ENCODE results near the gene CFAP221.
A peak's percentile ranks its signal among the peaks of the same experiment; 100 is the strongest.

Gene CFAP221

DNA sequence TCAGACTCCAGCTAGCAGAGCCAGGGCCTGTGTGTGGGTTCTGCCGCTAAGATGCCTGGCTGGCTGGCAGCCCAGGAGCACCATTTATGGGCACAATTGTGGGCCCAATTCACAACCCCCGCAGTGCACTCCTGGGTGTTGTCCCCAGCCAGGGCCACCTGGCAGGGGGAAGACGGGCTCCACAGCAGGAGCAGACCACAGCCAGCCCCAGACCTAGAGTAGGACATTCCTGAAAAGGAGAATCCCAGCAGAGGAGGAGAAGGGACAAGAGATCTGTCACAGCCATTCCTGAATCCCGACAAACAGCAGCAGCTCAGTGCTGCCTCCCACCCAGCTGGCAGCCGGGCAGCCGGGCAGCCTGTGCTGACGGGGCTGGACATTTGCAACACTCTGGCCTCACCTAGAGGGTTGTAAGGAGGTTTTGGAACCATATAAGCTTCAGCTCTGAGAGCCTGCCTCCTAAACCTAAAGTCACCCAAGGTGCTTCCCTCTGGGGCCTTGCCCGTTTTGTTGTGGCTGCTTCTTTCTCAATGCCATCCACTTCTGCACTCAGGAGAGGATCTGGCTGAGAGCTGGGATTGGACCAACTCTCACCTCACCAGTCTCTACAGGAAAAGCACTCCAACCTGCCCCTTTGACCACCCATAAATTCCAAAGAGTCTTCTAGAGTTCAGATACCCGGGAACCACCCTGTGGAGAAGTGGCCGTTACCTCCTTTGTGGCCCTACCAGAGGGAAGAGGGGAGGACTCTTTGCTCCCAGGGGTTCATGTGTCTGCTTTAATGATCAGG is 130.7 kb downstream of the CFAP221 start:
- no peak overlapping the region for H3K9ac ChIP-seq (ENCODE audit: low read depth, low read length)
- peaks cover 10% of the 10 kb centered on the region for H3K4me1 ChIP-seq (ENCODE audit: control insufficient read depth, insufficient read depth, low read length)
- no peaks in the 10 kb centered on the region for H3K9me3 ChIP-seq (ENCODE audit: control insufficient read depth, insufficient read depth, low read length)
- H3K27me3 ChIP-seq (ENCODE audit: control insufficient read depth, insufficient read depth, low read length): no peaks in the 10 kb centered on the region
- no peak overlapping the region for H3K4me3 ChIP-seq (ENCODE audit: low read depth, low read length)
- no peaks in the 10 kb centered on the region for H3K36me3 ChIP-seq (ENCODE audit: control insufficient read depth, insufficient read depth, low read length)

- Histone ChIP-seq H3K9me3 (ENCODE audit: control insufficient read depth, insufficient read depth, low read length) (no peaks in the 10 kb centered on the region), H3K4me1 (ENCODE audit: control insufficient read depth, insufficient read depth, low read length) (peaks cover under 1% of the 10 kb centered on the region), H3K27me3 (ENCODE audit: control insufficient read depth, insufficient read depth, low read length) (no peaks in the 10 kb centered on the region), H3K4me3 (ENCODE audit: low read depth, low read length) (no peak overlapping the region), H3K9ac (ENCODE audit: low read depth, low read length) (no peak overlapping the region), H3K36me3 (ENCODE audit: control insufficient read depth, insufficient read depth, low read length) (peaks cover 12% of the 10 kb centered on the region)
Observed at GRCh38 chr2:119678021-119678656, 133.9 kb downstream of the CFAP221 start.

DNA sequence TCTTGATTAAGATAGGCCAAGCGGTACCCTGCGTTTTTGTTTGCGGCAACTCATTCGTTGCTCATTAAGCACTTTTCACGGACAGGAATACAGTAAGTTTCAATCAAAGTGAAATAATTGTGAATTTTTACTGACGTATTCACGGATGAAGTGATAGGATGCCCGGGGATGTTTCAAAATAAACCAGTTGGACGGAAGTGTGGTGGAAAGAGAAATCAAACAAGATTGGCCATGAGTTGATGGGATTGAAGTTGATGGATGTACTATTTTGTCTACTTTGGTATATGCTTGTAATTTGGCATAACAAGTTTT is 135.2 kb downstream of the CFAP221 start:
- peak overlapping the region; percentile 79 for H3K9ac ChIP-seq (ENCODE audit: low read depth, low read length)
- peaks cover 2% of the 10 kb centered on the region for H3K4me1 ChIP-seq (ENCODE audit: control insufficient read depth, insufficient read depth, low read length)
- peak overlapping the region; percentile 89 for H3K4me3 ChIP-seq (ENCODE audit: low read depth, low read length)
- H3K27me3 ChIP-seq (ENCODE audit: control insufficient read depth, insufficient read depth, low read length): no peaks in the 10 kb centered on the region
- H3K36me3 ChIP-seq (ENCODE audit: control insufficient read depth, insufficient read depth, low read length): peaks cover 12% of the 10 kb centered on the region
- no peaks in the 10 kb centered on the region for H3K9me3 ChIP-seq (ENCODE audit: control insufficient read depth, insufficient read depth, low read length)

- Histone ChIP-seq H3K9ac (ENCODE audit: low read depth, low read length) (no peak overlapping the region), H3K4me1 (ENCODE audit: control insufficient read depth, insufficient read depth, low read length) (peaks cover 2% of the 10 kb centered on the region), H3K4me3 (ENCODE audit: low read depth, low read length) (peak overlapping the region; percentile 89), H3K9me3 (ENCODE audit: control insufficient read depth, insufficient read depth, low read length) (no peaks in the 10 kb centered on the region), H3K36me3 (ENCODE audit: control insufficient read depth, insufficient read depth, low read length) (peaks cover 12% of the 10 kb centered on the region), H3K27me3 (ENCODE audit: control insufficient read depth, insufficient read depth, low read length) (no peaks in the 10 kb centered on the region)
Observed at GRCh38 chr2:119679846-119680245, 135.6 kb downstream of the CFAP221 start.

DNA sequence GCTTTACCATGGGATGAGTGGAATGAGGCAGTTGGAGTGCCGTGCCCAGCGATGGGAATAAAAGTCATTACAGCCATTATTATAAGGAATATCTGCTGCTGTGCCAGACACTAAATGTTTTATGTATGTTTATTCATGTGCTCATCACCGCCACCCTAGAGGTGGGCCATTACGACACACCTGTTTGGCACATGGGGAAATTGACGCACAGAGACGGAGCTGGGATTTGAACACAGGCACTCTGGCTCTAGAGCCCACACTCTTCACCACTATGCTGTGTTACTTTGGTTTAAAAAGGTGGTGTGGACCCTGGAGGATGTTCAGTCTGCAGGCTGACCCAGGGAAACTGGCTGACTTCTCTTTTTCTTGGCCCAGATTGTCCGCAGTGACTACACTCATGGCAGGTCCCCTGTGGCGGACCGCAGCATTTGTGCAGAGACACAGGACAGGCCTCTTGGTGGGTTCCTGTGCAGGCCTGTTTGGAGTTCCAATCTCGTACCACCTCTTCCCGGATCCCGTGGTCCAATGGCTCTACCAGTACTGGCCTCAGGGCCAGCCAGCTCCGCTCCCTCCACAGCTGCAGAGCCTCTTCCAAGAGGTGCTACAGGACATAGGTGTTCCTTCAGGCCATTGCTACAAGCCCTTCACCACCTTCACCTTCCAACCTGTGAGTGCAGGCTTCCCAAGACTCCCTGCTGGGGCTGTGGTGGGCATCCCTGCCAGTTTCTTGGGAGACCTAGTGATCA is 136.4 kb downstream of the CFAP221 start:
- Histone ChIP-seq H3K4me1 (ENCODE audit: control insufficient read depth, insufficient read depth, low read length) (peaks cover 2% of the 10 kb centered on the region), H3K9me3 (ENCODE audit: control insufficient read depth, insufficient read depth, low read length) (no peaks in the 10 kb centered on the region), H3K4me3 (ENCODE audit: low read depth, low read length) (peak overlapping the region; percentile 89), H3K9ac (ENCODE audit: low read depth, low read length) (no peak overlapping the region), H3K36me3 (ENCODE audit: control insufficient read depth, insufficient read depth, low read length) (peaks cover 12% of the 10 kb centered on the region), H3K27me3 (ENCODE audit: control insufficient read depth, insufficient read depth, low read length) (no peaks in the 10 kb centered on the region)

GRCh38 chr2:119681203-119681867 is 137.1 kb downstream of the CFAP221 start:
- no peaks in the 10 kb centered on the region for H3K9me3 ChIP-seq (ENCODE audit: control insufficient read depth, insufficient read depth, low read length)
- no peak overlapping the region for H3K9ac ChIP-seq (ENCODE audit: low read depth, low read length)
- H3K4me1 ChIP-seq (ENCODE audit: control insufficient read depth, insufficient read depth, low read length): peaks cover 2% of the 10 kb centered on the region
- no peak overlapping the region for H3K4me3 ChIP-seq (ENCODE audit: low read depth, low read length)
- peaks cover 12% of the 10 kb centered on the region for H3K36me3 ChIP-seq (ENCODE audit: control insufficient read depth, insufficient read depth, low read length)
- H3K27me3 ChIP-seq (ENCODE audit: control insufficient read depth, insufficient read depth, low read length): no peaks in the 10 kb centered on the region

DNA sequence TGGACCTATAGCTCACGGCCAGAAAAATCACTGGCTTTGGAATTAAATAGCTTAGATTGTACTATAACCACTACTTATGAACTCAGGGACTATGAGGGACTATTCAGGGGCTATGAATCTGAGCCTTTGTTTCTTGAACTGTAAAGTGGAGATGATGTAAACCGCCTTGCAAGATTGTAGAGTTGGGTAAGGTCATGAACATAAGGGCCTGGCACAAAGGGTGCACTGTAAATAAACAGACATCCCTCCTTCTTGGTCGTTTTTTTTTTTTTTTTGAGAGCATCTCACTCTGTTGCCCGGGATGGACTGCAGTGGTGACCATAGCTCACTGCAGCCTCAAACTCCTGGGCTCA is 137.6 kb downstream of the CFAP221 start:
- peaks cover 2% of the 10 kb centered on the region for H3K4me1 ChIP-seq (ENCODE audit: control insufficient read depth, insufficient read depth, low read length)
- no peak overlapping the region for H3K4me3 ChIP-seq (ENCODE audit: low read depth, low read length)
- no peaks in the 10 kb centered on the region for H3K27me3 ChIP-seq (ENCODE audit: control insufficient read depth, insufficient read depth, low read length)
- no peaks in the 10 kb centered on the region for H3K9me3 ChIP-seq (ENCODE audit: control insufficient read depth, insufficient read depth, low read length)
- peaks cover 12% of the 10 kb centered on the region for H3K36me3 ChIP-seq (ENCODE audit: control insufficient read depth, insufficient read depth, low read length)
- H3K9ac ChIP-seq (ENCODE audit: low read depth, low read length): no peak overlapping the region

DNA sequence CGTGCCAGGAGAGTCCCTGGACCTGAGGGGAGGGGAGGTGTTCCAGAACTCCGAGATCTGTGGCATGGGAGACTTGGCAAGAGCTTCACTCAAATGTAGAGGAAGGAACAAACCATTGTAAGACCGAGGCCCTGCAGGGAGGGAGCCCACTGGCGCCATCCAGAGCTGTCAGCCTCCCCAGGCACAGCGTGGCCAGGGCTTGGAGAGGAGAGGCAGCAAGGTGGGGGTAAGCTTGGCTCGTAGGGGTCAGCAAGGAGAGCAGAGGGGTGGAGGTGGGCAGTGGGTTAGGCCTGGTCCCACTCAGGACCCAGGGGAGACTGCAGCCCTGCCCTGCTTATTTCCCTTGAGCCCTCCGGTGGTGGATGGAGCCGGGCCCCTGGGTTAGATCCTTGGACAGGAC is 138.3 kb downstream of the CFAP221 start:
- Histone ChIP-seq H3K4me1 (ENCODE audit: control insufficient read depth, insufficient read depth, low read length) (peaks cover 2% of the 10 kb centered on the region), H3K9ac (ENCODE audit: low read depth, low read length) (no peak overlapping the region), H3K4me3 (ENCODE audit: low read depth, low read length) (no peak overlapping the region), H3K36me3 (ENCODE audit: control insufficient read depth, insufficient read depth, low read length) (peaks cover 12% of the 10 kb centered on the region), H3K9me3 (ENCODE audit: control insufficient read depth, insufficient read depth, low read length) (no peaks in the 10 kb centered on the region), H3K27me3 (ENCODE audit: control insufficient read depth, insufficient read depth, low read length) (no peaks in the 10 kb centered on the region)

GRCh38 chr2:119683074-119683712 is 138.9 kb downstream of the CFAP221 start:
- Histone ChIP-seq H3K9me3 (ENCODE audit: control insufficient read depth, insufficient read depth, low read length) (no peaks in the 10 kb centered on the region), H3K9ac (ENCODE audit: low read depth, low read length) (no peak overlapping the region), H3K36me3 (ENCODE audit: control insufficient read depth, insufficient read depth, low read length) (peaks cover 12% of the 10 kb centered on the region), H3K4me3 (ENCODE audit: low read depth, low read length) (no peak overlapping the region), H3K27me3 (ENCODE audit: control insufficient read depth, insufficient read depth, low read length) (no peaks in the 10 kb centered on the region), H3K4me1 (ENCODE audit: control insufficient read depth, insufficient read depth, low read length) (peaks cover 2% of the 10 kb centered on the region)

DNA sequence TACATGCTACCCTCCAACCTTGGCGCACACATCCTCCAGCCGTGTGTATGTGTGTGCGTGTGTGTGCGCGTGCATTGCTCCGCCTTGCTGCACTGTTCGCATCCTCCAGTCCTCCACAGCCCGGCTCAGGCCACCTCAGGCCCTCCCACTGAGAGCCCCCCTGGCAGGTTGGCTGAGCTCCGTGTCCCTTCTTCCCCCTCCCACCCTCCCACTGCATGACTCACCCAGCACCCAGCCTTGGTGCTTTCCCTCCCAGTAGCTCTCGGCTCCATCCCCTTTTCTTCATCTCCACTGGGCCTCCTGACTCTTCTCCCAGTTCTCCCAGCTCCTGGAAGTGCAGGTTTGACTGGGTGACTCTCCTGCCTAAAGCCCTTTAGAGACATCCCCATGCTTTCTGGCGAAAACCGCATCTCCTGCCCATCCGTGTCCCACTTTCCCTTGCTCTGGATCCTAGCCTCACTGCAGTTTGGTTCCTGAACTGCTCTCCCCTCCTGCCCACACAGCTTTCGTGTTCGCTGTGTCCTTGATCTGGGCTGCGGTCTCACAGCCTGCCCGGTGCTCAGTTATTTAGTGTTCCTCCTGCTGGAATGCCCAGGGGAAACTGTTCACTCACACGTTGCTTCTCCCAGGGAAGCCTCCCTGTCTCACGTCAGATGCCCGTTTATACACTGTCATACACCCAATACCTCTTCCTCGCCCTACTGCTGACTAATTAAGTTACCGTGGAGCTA is 139.6 kb downstream of the CFAP221 start:
- Histone ChIP-seq H3K9me3 (ENCODE audit: control insufficient read depth, insufficient read depth, low read length) (no peaks in the 10 kb centered on the region), H3K4me3 (ENCODE audit: low read depth, low read length) (no peak overlapping the region), H3K4me1 (ENCODE audit: control insufficient read depth, insufficient read depth, low read length) (peaks cover 2% of the 10 kb centered on the region)

GRCh38 chr2:119684518-119684917 is 140.3 kb downstream of the CFAP221 start:
- peaks cover 2% of the 10 kb centered on the region for H3K4me1 ChIP-seq (ENCODE audit: control insufficient read depth, insufficient read depth, low read length)
- H3K9ac ChIP-seq (ENCODE audit: low read depth, low read length): no peak overlapping the region
- H3K27me3 ChIP-seq (ENCODE audit: control insufficient read depth, insufficient read depth, low read length): no peaks in the 10 kb centered on the region
- H3K9me3 ChIP-seq (ENCODE audit: control insufficient read depth, insufficient read depth, low read length): no peaks in the 10 kb centered on the region
- peaks cover 12% of the 10 kb centered on the region for H3K36me3 ChIP-seq (ENCODE audit: control insufficient read depth, insufficient read depth, low read length)
- no peak overlapping the region for H3K4me3 ChIP-seq (ENCODE audit: low read depth, low read length)

More for the DNA sequence above, 139.6 kb downstream of the CFAP221 start:
- H3K27me3 ChIP-seq (ENCODE audit: control insufficient read depth, insufficient read depth, low read length): no peaks in the 10 kb centered on the region
- H3K9ac ChIP-seq (ENCODE audit: low read depth, low read length): no peak overlapping the region
- H3K36me3 ChIP-seq (ENCODE audit: control insufficient read depth, insufficient read depth, low read length): peaks cover 12% of the 10 kb centered on the region
